Measurements from ENCODE around the gene TYMP. TPM values are rescaled to one million over a fixed set of nuclear protein-coding genes. Genes with fewer than 3 reads are reported as not detected.

Gene TYMP
- total RNA-seq, 3 donors from 2014 or later (not counting 1 experiment from before 2014, with no cell fraction given): 17.7 to 44.6 (median 32.4) TPM

GRCh38 chr22:50522806-50523438 is 6.9 kb downstream of the TYMP start:
- intact Hi-C loops (cut with micrococcal nuclease): no loop called here
- Histone ChIP-seq H3K27ac (ENCODE audit: low read length) (no peak overlapping the region), H3K4me3 (ENCODE audit: low read length) (no peak overlapping the region), H3K36me3 (ENCODE audit: control insufficient read depth, insufficient read depth, low read length) (peaks cover 39% of the 10 kb centered on the region), H3K4me1 (ENCODE audit: control insufficient read depth, insufficient read depth, low read length) (peaks cover 27% of the 10 kb centered on the region), H3K27me3 (ENCODE audit: control insufficient read depth, insufficient read depth, low read length) (no peaks in the 10 kb centered on the region), H3K9me3 (ENCODE audit: control insufficient read depth, insufficient read depth, low read length) (no peaks in the 10 kb centered on the region)
- peaks cover 21 to 24% of the 10 kb centered on the region in 2 donors for H3K4me1 Mint-ChIP-seq
- H3K27me3 Mint-ChIP-seq (ENCODE audit: low read depth in 2 of 2): no peaks in the 10 kb centered on the region
- no peaks in the 10 kb centered on the region for H3K36me3 Mint-ChIP-seq
- TF ChIP-seq, protein P1, sequence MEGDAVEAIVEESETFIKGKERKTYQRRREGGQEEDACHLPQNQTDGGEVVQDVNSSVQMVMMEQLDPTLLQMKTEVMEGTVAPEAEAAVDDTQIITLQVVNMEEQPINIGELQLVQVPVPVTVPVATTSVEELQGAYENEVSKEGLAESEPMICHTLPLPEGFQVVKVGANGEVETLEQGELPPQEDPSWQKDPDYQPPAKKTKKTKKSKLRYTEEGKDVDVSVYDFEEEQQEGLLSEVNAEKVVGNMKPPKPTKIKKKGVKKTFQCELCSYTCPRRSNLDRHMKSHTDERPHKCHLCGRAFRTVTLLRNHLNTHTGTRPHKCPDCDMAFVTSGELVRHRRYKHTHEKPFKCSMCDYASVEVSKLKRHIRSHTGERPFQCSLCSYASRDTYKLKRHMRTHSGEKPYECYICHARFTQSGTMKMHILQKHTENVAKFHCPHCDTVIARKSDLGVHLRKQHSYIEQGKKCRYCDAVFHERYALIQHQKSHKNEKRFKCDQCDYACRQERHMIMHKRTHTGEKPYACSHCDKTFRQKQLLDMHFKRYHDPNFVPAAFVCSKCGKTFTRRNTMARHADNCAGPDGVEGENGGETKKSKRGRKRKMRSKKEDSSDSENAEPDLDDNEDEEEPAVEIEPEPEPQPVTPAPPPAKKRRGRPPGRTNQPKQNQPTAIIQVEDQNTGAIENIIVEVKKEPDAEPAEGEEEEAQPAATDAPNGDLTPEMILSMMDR (IDR thresholded peaks at IDR 0.05): no peak
- no peak overlapping the region for H3K27ac Mint-ChIP-seq
- DNase-seq: no peak
- H3K4me3 Mint-ChIP-seq: no peak overlapping the region
- no peak for ATAC-seq
- 96% methylated on average over 21 of the region's 22 CpGs for WGBS (ENCODE audit: insufficient coverage)
- no peaks in the 10 kb centered on the region for H3K9me3 Mint-ChIP-seq

DNA sequence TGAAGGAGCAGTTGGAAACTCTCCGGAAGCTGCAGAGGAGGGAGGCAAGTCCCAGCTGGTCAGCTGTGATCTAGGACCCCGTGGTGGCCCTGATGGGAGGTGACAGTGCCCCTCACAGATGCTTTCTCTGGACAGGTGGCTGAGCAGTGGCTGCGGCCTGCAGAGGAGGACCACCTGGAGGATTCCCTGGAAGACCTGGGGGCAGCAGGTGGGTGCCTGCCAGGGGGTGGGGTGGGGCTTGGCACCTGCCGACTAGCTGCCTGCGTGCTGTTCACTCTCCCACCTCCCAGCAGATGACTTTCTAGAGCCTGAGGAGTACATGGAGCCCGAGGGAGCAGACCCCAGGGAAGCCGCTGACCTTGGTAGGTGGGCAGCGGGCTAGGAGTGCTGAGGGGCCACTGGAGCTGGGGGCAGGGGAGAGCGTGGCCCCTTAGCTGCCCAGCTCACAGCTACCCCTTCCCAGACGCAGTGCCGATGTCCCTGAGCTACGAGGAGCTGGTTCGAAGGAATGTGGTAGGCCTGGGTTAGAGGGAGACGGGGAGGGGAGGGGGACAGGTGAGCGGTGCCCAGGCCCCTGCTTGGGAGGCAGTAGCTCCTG is 7.5 kb downstream of the TYMP start:
- intact Hi-C loops (cut with micrococcal nuclease): no loop called here
- no peak overlapping the region for H3K27ac Mint-ChIP-seq
- Histone ChIP-seq H3K27me3 (ENCODE audit: control insufficient read depth, insufficient read depth, low read length) (no peaks in the 10 kb centered on the region), H3K27ac (ENCODE audit: low read length) (no peak overlapping the region), H3K4me1 (ENCODE audit: control insufficient read depth, insufficient read depth, low read length) (peaks cover 21% of the 10 kb centered on the region), H3K9me3 (ENCODE audit: control insufficient read depth, insufficient read depth, low read length) (no peaks in the 10 kb centered on the region), H3K36me3 (ENCODE audit: control insufficient read depth, insufficient read depth, low read length) (peaks cover 45% of the 10 kb centered on the region), H3K4me3 (ENCODE audit: low read length) (no peak overlapping the region)
- ATAC-seq (no peak), DNase-seq (no peak)
- 95% methylated on average over 15 of the region's 15 CpGs for WGBS (ENCODE audit: insufficient coverage)
- peaks cover 15 to 17% of the 10 kb centered on the region in 2 donors for H3K4me1 Mint-ChIP-seq
- H3K27me3 Mint-ChIP-seq (ENCODE audit: low read depth in 2 of 2): no peaks in the 10 kb centered on the region
- H3K36me3 Mint-ChIP-seq: no peaks in the 10 kb centered on the region
- TF ChIP-seq, protein P1 (IDR thresholded peaks at IDR 0.05): no peak
- no peaks in the 10 kb centered on the region for H3K9me3 Mint-ChIP-seq
- H3K4me3 Mint-ChIP-seq: no peak overlapping the region

GRCh38 chr22:50521710-50522109 is 8.1 kb downstream of the TYMP start:
- 96% methylated on average over 10 of the region's 10 CpGs for WGBS (ENCODE audit: insufficient coverage)
- H3K4me1 ChIP-seq (ENCODE audit: control insufficient read depth, insufficient read depth, low read length): peaks cover 15% of the 10 kb centered on the region
- H3K4me3 ChIP-seq (ENCODE audit: low read length): no peak overlapping the region
- no peak for ATAC-seq
- intact Hi-C loops (cut with micrococcal nuclease): no loop called here
- no peaks in the 10 kb centered on the region for H3K36me3 Mint-ChIP-seq
- DNase-seq: no peak
- no peaks in the 10 kb centered on the region for H3K27me3 Mint-ChIP-seq (ENCODE audit: low read depth in 2 of 2)
- peaks cover 11% of the 10 kb centered on the region in 2 donors for H3K4me1 Mint-ChIP-seq
- TF ChIP-seq, protein P1 (IDR thresholded peaks at IDR 0.05): no peak
- peaks cover 51% of the 10 kb centered on the region for H3K36me3 ChIP-seq (ENCODE audit: control insufficient read depth, insufficient read depth, low read length)
- H3K9me3 Mint-ChIP-seq: no peaks in the 10 kb centered on the region
- H3K4me3 Mint-ChIP-seq: no peak overlapping the region
- H3K9me3 ChIP-seq (ENCODE audit: control insufficient read depth, insufficient read depth, low read length): no peaks in the 10 kb centered on the region
- no peak overlapping the region for H3K27ac Mint-ChIP-seq
- H3K27me3 ChIP-seq (ENCODE audit: control insufficient read depth, insufficient read depth, low read length): no peaks in the 10 kb centered on the region
- no peak overlapping the region for H3K27ac ChIP-seq (ENCODE audit: low read length)

Measured in natural killer cell (primary cell).